ENCODE data around the gene CD84. TPM values are rescaled to one million over a fixed set of nuclear protein-coding genes. Genes with fewer than 3 reads are reported as not detected.
"Not testable (repeated sequence)": the region's sequence is repeated elsewhere in the genome, so short reads cannot be mapped to it uniquely, and the experiment has no call there.

Gene CD84
- total and polyA plus RNA-seq, 2 experiments from 2014 or later: not detected

DNA sequence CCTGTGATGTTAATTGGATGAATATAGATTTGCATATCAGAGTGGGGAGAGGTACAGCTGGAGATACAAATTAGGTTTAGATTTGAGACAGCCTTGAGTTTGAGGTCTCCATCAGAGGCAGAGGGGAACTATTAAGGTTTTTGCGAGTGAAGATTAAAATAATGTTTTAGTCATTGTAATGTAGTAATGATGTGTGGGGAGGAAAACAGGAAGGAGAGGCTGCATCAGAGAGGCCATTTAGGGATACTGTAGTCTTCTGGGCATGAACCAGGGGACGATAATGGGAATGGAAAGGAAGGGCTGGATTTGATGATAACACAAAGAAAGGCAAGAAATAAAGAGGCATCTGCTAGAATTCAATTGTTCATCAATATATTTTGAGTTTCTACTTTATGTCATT lies 9.5 kb downstream of the CD84 start:
- H3K27me3 ChIP-seq: no peaks in the 10 kb centered on the region
- DNase-seq (ENCODE audit: low read depth in 1 of 2, low spot score in 1 of 2): no peak
- TF ChIP-seq, protein P1, sequence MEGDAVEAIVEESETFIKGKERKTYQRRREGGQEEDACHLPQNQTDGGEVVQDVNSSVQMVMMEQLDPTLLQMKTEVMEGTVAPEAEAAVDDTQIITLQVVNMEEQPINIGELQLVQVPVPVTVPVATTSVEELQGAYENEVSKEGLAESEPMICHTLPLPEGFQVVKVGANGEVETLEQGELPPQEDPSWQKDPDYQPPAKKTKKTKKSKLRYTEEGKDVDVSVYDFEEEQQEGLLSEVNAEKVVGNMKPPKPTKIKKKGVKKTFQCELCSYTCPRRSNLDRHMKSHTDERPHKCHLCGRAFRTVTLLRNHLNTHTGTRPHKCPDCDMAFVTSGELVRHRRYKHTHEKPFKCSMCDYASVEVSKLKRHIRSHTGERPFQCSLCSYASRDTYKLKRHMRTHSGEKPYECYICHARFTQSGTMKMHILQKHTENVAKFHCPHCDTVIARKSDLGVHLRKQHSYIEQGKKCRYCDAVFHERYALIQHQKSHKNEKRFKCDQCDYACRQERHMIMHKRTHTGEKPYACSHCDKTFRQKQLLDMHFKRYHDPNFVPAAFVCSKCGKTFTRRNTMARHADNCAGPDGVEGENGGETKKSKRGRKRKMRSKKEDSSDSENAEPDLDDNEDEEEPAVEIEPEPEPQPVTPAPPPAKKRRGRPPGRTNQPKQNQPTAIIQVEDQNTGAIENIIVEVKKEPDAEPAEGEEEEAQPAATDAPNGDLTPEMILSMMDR (IDR thresholded peaks at IDR 0.05; ENCODE audit: low read depth, low read length): no peak
- H3K4me3 ChIP-seq: no peak overlapping the region
- H3K9me3 ChIP-seq (ENCODE audit: low read depth): no peaks in the 10 kb centered on the region
- H3K27ac ChIP-seq: no peak overlapping the region
- H3K4me1 ChIP-seq (ENCODE audit: low read depth): no peaks in the 10 kb centered on the region
- no peaks in the 10 kb centered on the region for H3K36me3 ChIP-seq

DNA sequence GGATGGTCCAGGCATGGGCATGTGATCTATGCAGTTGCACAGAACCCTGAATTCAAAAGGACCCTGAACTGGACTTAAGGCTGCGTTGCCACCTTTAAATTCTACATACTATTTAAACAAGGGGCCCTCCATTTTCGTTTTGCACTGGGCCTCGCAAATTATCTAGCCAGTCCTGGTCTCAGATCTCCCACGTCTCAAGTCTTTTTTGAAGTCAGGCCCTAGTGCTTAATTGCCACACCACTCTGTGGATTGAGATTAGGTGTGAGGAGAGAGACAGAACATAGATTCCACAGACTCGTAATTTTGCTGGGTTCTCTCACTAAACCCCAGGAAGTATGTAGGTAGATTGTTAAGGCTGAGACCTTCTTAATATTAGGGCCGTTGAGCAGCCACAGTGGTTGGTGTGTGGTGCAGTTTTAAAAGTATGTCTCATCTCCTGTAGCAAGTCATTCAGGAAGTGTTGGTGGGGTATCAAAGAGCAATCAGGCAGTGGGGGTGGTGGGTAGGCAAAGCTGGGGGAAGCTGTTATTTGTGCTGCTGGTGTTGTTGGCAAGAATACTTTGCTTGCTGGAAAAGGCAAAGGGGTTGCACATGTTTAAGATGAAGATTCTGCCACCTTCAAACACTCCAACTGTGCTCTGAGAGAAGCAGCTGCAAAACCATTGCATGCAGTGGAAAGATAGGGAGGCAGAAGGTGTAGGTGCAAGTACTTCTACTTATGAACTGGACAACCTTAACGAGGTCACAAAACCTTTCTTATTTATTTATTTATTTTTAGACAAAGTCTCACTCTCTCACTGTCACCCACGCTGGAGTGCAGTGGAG lies 11.2 kb downstream of the CD84 start:
- H3K27ac ChIP-seq: no peak overlapping the region
- H3K4me1 ChIP-seq (ENCODE audit: low read depth): no peaks in the 10 kb centered on the region
- no peaks in the 10 kb centered on the region for H3K36me3 ChIP-seq
- TF ChIP-seq, protein P1 (IDR thresholded peaks at IDR 0.05; ENCODE audit: low read depth, low read length): no peak
- no peak overlapping the region for H3K4me3 ChIP-seq
- no peaks in the 10 kb centered on the region for H3K9me3 ChIP-seq (ENCODE audit: low read depth)
- DNase-seq (ENCODE audit: low read depth in 1 of 2, low spot score in 1 of 2): no peak
- H3K27me3 ChIP-seq: no peaks in the 10 kb centered on the region

DNA sequence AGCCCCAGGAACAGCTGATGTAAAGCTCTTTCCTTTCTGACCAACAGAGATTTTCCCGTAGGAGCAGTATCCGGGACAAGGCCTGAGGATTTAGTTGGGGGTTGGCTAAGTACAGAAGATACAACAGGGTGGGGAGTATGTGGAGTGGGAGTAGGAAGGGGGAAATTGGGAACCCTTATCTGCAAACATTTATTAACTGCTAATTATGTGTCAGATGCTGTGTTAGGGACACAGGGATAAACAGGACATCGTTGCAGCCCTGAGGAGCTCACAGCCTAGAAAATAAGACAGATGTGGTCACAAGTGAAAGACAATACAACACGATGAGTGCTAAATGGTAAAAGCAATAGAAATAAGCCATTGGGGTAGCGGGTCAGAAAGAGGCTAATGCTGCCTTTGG lies 12.0 kb downstream of the CD84 start:
- Histone ChIP-seq H3K27me3 (no peaks in the 10 kb centered on the region), H3K36me3 (no peaks in the 10 kb centered on the region), H3K27ac (no peak overlapping the region), H3K4me3 (no peak overlapping the region), H3K4me1 (ENCODE audit: low read depth) (no peaks in the 10 kb centered on the region), H3K9me3 (ENCODE audit: low read depth) (no peaks in the 10 kb centered on the region)
- no peak for DNase-seq (ENCODE audit: low read depth in 1 of 2, low spot score in 1 of 2)
- TF ChIP-seq, protein P1 (IDR thresholded peaks at IDR 0.05; ENCODE audit: low read depth, low read length): no peak

DNA sequence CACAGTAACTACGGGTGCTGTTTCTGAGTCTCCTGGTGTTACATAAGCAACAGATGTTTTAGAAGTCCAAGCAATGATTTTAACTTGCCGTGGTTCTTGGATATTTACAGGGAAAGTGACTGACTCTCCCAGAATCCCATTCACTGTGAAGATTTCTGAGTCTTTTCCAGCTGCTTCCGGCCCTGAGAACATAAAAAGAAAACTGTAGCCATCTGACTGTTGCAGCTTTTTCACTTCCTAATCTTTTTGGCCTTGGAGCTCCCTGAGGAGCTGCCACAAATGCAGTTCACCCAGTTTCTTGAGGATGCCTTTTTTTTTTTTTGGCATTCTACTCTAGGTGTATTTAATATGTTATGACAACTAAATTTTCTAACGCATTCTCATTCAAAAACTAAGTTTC lies 13.7 kb downstream of the CD84 start:
- Histone ChIP-seq H3K27ac (no peak overlapping the region), H3K27me3 (no peaks in the 10 kb centered on the region), H3K9me3 (ENCODE audit: low read depth) (no peaks in the 10 kb centered on the region), H3K4me3 (no peak overlapping the region), H3K4me1 (ENCODE audit: low read depth) (no peaks in the 10 kb centered on the region), H3K36me3 (no peaks in the 10 kb centered on the region)
- DNase-seq (ENCODE audit: low read depth in 1 of 2, low spot score in 1 of 2): no peak
- TF ChIP-seq, protein P1 (IDR thresholded peaks at IDR 0.05; ENCODE audit: low read depth, low read length): no peak

DNA sequence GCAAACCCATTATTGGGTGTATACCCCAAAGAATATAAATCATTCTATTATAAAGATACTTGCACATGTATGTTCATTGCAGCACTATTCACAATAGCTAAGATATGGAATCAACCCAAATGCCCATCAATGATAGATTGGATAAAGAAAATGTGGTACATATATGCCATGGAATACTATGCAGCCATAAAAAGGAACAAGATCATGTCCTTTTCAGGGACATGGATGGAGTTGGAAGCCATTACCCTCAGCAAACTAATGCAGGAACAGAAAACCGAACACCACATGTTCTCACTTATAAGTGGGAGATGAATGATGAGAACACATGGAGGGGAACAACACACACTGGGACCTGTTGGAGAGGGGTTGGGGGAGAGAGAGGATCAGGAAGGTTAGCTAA lies 16.1 kb downstream of the CD84 start:
- not testable (repeated sequence) for H3K9me3 ChIP-seq (ENCODE audit: low read depth); DNase-seq (ENCODE audit: low read depth in 1 of 2, low spot score in 1 of 2)

DNA sequence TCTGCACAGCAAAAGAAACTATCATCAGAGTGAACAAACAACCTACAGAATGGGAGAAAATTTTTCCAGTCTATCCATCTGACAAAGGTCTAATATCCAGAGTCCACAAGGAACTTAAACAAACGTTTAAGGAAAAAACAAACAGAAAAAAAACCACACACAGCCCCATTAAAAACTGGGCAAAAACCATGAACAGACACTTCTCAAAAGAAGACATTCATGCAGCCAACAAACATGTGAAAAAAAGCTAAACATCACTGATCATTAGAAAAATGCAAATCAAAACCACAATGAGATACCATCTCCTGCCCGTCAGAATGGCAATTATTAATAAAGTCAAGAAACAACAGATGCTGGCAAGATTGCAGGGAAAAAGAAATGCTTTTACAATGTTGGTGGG lies 16.6 kb downstream of the CD84 start:
- H3K27ac ChIP-seq; H3K9me3 ChIP-seq (ENCODE audit: low read depth); H3K4me1 ChIP-seq (ENCODE audit: low read depth); H3K36me3 ChIP-seq; DNase-seq (ENCODE audit: low read depth in 1 of 2, low spot score in 1 of 2); H3K4me3 ChIP-seq; H3K27me3 ChIP-seq: not testable (repeated sequence)

More for the DNA sequence above, 16.1 kb downstream of the CD84 start:
- not testable (repeated sequence) for H3K4me1 ChIP-seq (ENCODE audit: low read depth); H3K36me3 ChIP-seq; H3K4me3 ChIP-seq; H3K27me3 ChIP-seq; H3K27ac ChIP-seq

Measured in cardiac muscle cell (in vitro differentiated cells and primary cell).